KMS-11 (cell line): Measurements from ENCODE around the gene TMEM134.

ENCODE experiments used
- H2AFZ ChIP-seq: fragments of 200-600 bp; sonication (generic); 2 replicates; pipeline ENCODE4 v1.6.1; 2016; ENCODE audit warnings: antibody characterized with exemption, mixed run types, low read depth
- H3K27ac ChIP-seq: fragments of 200-600 bp; sonication (generic); 2 replicates; pipeline ENCODE4 v1.6.1; 2016; ENCODE audit warnings: mild to moderate bottlenecking, mixed run types
- H3K27me3 ChIP-seq: fragments of 200-600 bp; sonication (generic); 2 replicates; pipeline ENCODE4 v1.6.1; 2017; ENCODE audit warnings: mild to moderate bottlenecking, low read depth, mixed run types, moderate library complexity; ENCODE audit not compliant: insufficient read depth
- H3K36me3 ChIP-seq: fragments of 200-600 bp; sonication (generic); 2 replicates; pipeline ENCODE4 v1.6.1; 2017; ENCODE audit warnings: mild to moderate bottlenecking, mixed run types; ENCODE audit not compliant: insufficient read depth
- H3K4me1 ChIP-seq: fragments of 200-600 bp; sonication (generic); 2 replicates; pipeline ENCODE4 v1.6.1; 2016; ENCODE audit warnings: mild to moderate bottlenecking, low read depth, mixed run types; ENCODE audit not compliant: poor library complexity, severe bottlenecking
- H3K4me2 ChIP-seq: fragments of 200-600 bp; sonication (generic); 2 replicates; pipeline ENCODE4 v1.7.0; 2016; ENCODE audit warnings: mild to moderate bottlenecking, mixed run types
- H3K4me3 ChIP-seq: fragments of 200-600 bp; sonication (generic); IDR thresholded peaks from 2 replicates; pipeline ENCODE4 v1.6.1; 2017; ENCODE audit warnings: low read depth, low read length, mixed read lengths; ENCODE audit not compliant: insufficient read depth
- H3K79me2 ChIP-seq: fragments of 200-600 bp; sonication (generic); 2 replicates; pipeline ENCODE4 v1.6.1; 2016; ENCODE audit warnings: low read depth, mixed run types; ENCODE audit not compliant: insufficient read depth
- H3K9ac ChIP-seq: fragments of 200-600 bp; sonication (generic); 2 replicates; pipeline ENCODE4 v1.6.1; 2016; ENCODE audit warnings: mild to moderate bottlenecking, mixed run types
- H4K20me1 ChIP-seq: fragments of 200-600 bp; sonication (generic); 2 replicates; pipeline ENCODE4 v1.6.1; 2016; ENCODE audit warnings: mild to moderate bottlenecking, mixed run types; ENCODE audit not compliant: insufficient read depth
- TF ChIP-seq, protein P1 (sequence below): fragments of 200-600 bp; sonication (generic); conservative IDR thresholded peaks from 2 replicates; pipeline ENCODE4 v1.6.1; 2017; ENCODE audit warnings: low read depth, mild to moderate bottlenecking, antibody characterized with exemption, low read length, moderate library complexity, mixed read lengths

TMEM134 gene

DNA sequence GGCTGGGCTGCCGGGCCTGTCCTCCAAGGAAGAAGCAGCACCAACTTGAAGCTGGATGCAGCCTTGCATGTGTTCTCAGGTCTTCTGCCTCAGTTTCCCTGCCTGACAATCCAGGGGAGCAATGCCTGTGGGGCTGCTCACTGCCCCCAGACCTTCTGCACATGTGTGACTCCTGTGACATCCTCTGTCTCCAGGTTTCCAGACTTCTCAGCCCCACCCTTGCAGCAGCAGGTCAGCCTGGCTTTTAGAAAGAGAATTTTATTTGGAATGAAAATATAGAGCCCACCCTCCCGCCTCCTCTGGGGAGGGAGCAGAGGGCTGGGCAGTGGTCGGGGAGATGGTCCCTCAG is 31.3 kb downstream of the TMEM134 start:
- Histone ChIP-seq H3K36me3 (no peaks in the 10 kb centered on the region), H3K4me3 (no peak overlapping the region), H3K27me3 (no peaks in the 10 kb centered on the region), H4K20me1 (no peaks in the 10 kb centered on the region), H2AFZ (no peak overlapping the region), H3K4me2 (no peak overlapping the region), H3K79me2 (no peaks in the 10 kb centered on the region), H3K4me1 (no peaks in the 10 kb centered on the region), H3K9ac (no peak overlapping the region), H3K27ac (no peak overlapping the region)
- TF ChIP-seq, protein P1, sequence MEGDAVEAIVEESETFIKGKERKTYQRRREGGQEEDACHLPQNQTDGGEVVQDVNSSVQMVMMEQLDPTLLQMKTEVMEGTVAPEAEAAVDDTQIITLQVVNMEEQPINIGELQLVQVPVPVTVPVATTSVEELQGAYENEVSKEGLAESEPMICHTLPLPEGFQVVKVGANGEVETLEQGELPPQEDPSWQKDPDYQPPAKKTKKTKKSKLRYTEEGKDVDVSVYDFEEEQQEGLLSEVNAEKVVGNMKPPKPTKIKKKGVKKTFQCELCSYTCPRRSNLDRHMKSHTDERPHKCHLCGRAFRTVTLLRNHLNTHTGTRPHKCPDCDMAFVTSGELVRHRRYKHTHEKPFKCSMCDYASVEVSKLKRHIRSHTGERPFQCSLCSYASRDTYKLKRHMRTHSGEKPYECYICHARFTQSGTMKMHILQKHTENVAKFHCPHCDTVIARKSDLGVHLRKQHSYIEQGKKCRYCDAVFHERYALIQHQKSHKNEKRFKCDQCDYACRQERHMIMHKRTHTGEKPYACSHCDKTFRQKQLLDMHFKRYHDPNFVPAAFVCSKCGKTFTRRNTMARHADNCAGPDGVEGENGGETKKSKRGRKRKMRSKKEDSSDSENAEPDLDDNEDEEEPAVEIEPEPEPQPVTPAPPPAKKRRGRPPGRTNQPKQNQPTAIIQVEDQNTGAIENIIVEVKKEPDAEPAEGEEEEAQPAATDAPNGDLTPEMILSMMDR: no peak

DNA sequence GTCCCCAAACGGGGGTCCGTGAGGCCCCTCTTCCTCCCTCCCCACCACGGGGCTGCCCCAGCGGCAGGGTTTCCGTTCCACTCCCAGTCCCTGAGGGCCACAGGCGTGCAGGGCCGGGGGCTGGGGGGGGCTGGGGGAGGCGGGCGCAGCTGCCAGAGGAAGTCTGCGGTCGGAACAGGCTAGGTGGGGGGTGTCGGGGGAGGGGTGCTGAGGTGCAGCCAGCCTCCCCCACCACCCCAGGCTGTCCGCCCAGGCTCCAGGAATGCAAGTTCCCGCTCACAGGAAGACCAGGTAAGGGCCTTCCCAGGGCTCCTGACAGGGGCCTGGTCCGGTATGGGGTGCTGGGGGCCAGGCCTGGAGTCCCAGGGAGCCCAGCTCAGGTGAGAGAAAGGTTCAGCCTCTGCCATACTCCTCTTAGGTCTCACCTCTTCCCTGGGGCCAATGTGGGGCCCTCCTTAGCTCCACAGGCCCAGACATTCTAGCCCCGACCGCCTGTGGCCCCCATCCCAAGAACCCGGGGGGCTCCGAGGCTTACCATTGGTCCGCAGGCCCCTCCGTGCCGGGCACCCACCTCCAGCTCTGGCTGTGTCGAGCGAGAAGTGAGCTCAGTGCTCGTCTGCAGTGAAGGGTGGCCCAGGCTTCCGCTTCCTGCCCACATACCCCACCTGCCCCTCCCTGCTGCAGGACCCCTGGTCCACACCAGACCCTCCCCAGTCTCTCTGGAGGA is 31.8 kb downstream of the TMEM134 start, which contains the start of gene PTPRCAP:
PTPRCAP (minus strand) TSS at position 601 of the 727 bp plus-strand sequence; CDS start at position 538, 63 bp downstream.
- no peaks in the 10 kb centered on the region for H3K4me1 ChIP-seq
- H4K20me1 ChIP-seq: no peaks in the 10 kb centered on the region
- H3K27ac ChIP-seq: no peak within 1 kb of the TSS
- no peak within 1 kb of the TSS for H3K4me2 ChIP-seq
- no peak within 1 kb of the TSS for H3K9ac ChIP-seq
- TF ChIP-seq, protein P1: no peak
- no peaks in the 10 kb centered on the region for H3K79me2 ChIP-seq
- H3K36me3 ChIP-seq: no peaks in the 10 kb centered on the region
- H3K27me3 ChIP-seq: no peaks in the 10 kb centered on the region
- H3K4me3 ChIP-seq: no peak within 1 kb of the TSS
- no peak within 1 kb of the TSS for H2AFZ ChIP-seq

DNA sequence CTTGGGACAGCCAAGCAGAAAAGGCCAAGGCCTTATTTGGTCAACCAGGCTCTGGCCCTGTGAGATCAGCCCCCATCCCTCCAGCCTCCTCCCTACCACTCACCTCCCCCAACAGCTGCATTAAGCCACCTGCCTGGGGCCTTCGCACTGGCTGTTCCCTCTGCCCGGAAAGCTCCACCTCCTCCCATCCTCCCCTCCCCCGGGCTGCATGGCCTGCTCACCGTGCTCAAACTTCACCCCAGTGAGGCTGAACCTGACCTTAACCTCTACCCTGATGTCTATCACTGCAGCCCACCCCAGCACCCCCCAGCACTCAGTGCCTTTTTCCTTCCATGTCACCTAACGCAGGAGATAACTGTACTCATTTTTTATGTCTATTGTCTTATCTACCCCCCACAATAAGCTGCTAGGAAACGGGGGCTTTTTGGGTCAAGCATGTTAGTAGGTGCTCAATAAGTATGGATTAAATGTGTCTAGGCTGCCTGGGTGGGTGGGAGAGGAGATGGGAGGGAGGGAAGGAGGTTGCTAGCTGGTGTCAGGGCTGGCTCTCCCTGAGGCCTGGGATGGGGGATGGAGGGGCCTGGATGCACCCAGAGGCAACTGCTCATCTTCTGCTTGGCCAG is 32.5 kb downstream of the TMEM134 start:
- Histone ChIP-seq H3K27ac (no peak overlapping the region), H3K79me2 (no peaks in the 10 kb centered on the region), H3K27me3 (no peaks in the 10 kb centered on the region), H2AFZ (no peak overlapping the region), H3K9ac (no peak overlapping the region), H3K4me3 (no peak overlapping the region), H4K20me1 (no peaks in the 10 kb centered on the region), H3K36me3 (no peaks in the 10 kb centered on the region), H3K4me2 (no peak overlapping the region), H3K4me1 (no peaks in the 10 kb centered on the region)
- TF ChIP-seq, protein P1: no peak

DNA sequence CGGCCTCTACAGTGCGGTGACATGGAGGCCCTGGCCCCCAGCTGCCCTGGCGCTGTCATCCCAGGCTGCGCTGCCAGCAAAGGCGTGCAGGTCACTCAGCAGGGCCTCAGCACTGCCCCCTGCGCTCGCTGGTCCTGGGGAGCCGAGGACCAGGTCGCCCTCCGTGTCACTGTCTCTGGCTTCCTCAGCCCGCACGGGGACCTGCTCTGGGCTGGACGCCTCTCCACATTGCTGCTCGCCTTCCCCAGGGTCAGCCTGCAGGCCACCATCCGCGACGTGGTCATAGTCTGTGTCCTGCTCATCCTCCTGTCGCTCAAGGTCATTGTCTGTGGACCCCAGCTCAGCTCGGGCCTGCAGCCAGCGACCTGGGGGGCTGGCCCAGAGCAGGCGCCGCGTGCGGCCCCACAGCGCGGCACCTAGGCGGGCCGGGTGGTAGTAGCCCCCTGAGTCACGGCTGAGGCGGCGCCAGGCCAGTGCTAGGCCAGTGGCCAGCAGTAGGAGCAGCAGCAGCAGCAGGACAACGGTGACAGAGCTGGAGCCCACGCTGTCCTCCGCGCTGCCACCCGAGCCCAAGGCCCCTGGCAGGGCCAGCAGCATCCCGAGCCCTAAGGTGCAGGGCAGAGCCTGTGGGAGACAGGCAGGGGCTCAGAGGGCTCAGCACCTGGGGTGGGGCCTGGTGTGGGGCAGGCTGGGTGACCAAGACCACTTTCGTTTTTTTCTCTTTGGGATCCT is 33.2 kb downstream of the TMEM134 start:
- no peak overlapping the region for H3K9ac ChIP-seq
- H3K79me2 ChIP-seq: no peaks in the 10 kb centered on the region
- TF ChIP-seq, protein P1: no peak
- H3K27ac ChIP-seq: no peak overlapping the region
- H4K20me1 ChIP-seq: no peaks in the 10 kb centered on the region
- H2AFZ ChIP-seq: no peak overlapping the region
- H3K4me3 ChIP-seq: no peak overlapping the region
- H3K4me1 ChIP-seq: no peaks in the 10 kb centered on the region
- H3K36me3 ChIP-seq: no peaks in the 10 kb centered on the region
- H3K4me2 ChIP-seq: no peak overlapping the region
- no peaks in the 10 kb centered on the region for H3K27me3 ChIP-seq
